Epithelial cell of esophagus (primary cell): ENCODE results near the gene PLEKHA1.

ENCODE experiments used
- DNase-seq: peaks from one replicate; pipeline ENCODE4 v3.0.0; 2010; ENCODE audit warnings: low read depth
- H3K4me3 ChIP-seq: 2 replicates; pipeline ENCODE4 v1.5.1; 2011; ENCODE audit warnings: mild to moderate bottlenecking, low read length, control low read depth
- CTCF ChIP-seq: IDR thresholded peaks from 2 replicates; pipeline ENCODE4 v1.5.1; 2011; ENCODE audit warnings: low read depth, mild to moderate bottlenecking, low read length, control low read depth, inconsistent platforms; ENCODE audit not compliant: insufficient read depth; ENCODE audit errors: missing control alignments

The PLEKHA1 gene

GRCh38 chr10:122363311-122363710, 11.2 kb upstream of the PLEKHA1 start:
- H3K4me3 ChIP-seq: peak overlapping the region; percentile 21
- DNase-seq: peak; percentile 65
- TF ChIP-seq CTCF: no peak

GRCh38 chr10:122363722-122364463, 10.6 kb upstream of the PLEKHA1 start:
- no peak for TF ChIP-seq CTCF
- peak overlapping the region; percentile 21 for H3K4me3 ChIP-seq
- DNase-seq: peak; percentile 86

- no peak for DNase-seq
- H3K4me3 ChIP-seq: no peak overlapping the region
- no peak for TF ChIP-seq CTCF
Observed at GRCh38 chr10:122368502-122369254, 5.8 kb upstream of the PLEKHA1 start.

- H3K4me3 ChIP-seq: no peak overlapping the region
- no peak for TF ChIP-seq CTCF
- DNase-seq: no peak
Observed at GRCh38 chr10:122373108-122373507, 1.4 kb upstream of the PLEKHA1 start.

- DNase-seq: peak; percentile 54
- TF ChIP-seq CTCF: no peak
- peak overlapping the region; percentile 59 for H3K4me3 ChIP-seq
Observed at GRCh38 chr10:122373721-122374120, 787 bp upstream of the PLEKHA1 start.

GRCh38 chr10:122374859-122375678, 561 bp downstream of the PLEKHA1 start:
- peak overlapping the region; percentile 88 for H3K4me3 ChIP-seq
- no peak for TF ChIP-seq CTCF
- DNase-seq: peak; percentile 63
